DOHH2 (cell line): Measurements from ENCODE around the gene SOX1.

Source experiments
- EZH2phosphoT487 ChIP-seq: fragments of 200-600 bp; sonication (generic); IDR thresholded peaks from 2 replicates; pipeline ENCODE4 v1.6.1; 2017; ENCODE audit warnings: borderline replicate concordance, mild to moderate bottlenecking, antibody characterized with exemption, low read length, moderate library complexity, mixed read lengths
- TF ChIP-seq, protein P1 (sequence below): fragments of 200-600 bp; sonication (generic); IDR thresholded peaks from one replicate; pipeline ENCODE4 v1.5.1; 2014; ENCODE audit warnings: antibody characterized with exemption, mild to moderate bottlenecking, low read depth, low read length; ENCODE audit not compliant: poor library complexity, severe bottlenecking

DNA sequence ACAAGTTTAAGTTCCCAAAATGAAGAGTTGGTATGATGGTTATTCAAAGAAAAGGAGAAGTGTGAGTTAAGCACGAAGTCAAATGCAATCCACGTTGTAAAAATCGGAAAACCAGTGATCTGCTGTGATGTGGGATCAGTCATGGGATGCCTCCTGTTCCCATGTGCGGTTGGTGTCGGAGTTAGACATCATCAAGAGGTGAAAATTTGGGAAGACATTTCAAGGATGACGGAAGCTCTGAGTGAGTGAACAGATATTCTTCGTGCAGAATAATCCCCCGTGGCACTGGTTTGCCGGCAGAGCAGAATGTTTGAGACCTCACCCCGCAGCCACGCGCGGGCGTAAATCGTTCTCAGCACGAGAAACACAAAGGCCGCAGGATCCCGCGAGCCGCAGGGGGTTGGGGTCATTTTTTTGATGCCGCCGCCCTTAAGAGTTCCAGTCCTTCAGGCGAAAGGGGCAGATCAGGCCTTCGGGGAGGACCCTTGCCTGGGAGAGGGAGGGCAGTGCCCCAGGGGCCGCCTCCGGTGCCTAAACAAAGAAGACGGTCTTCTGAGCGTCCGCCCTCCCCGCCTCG is 13.7 kb upstream of the SOX1 start:
- TF ChIP-seq, protein P1, sequence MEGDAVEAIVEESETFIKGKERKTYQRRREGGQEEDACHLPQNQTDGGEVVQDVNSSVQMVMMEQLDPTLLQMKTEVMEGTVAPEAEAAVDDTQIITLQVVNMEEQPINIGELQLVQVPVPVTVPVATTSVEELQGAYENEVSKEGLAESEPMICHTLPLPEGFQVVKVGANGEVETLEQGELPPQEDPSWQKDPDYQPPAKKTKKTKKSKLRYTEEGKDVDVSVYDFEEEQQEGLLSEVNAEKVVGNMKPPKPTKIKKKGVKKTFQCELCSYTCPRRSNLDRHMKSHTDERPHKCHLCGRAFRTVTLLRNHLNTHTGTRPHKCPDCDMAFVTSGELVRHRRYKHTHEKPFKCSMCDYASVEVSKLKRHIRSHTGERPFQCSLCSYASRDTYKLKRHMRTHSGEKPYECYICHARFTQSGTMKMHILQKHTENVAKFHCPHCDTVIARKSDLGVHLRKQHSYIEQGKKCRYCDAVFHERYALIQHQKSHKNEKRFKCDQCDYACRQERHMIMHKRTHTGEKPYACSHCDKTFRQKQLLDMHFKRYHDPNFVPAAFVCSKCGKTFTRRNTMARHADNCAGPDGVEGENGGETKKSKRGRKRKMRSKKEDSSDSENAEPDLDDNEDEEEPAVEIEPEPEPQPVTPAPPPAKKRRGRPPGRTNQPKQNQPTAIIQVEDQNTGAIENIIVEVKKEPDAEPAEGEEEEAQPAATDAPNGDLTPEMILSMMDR = no peak
- no peak for TF ChIP-seq EZH2phosphoT487
